Skeletal muscle cell (primary cell): ENCODE measurements around the gene PIP5K1A.
"Not testable (repeated sequence)": the region's sequence is repeated elsewhere in the genome, so short reads cannot be mapped to it uniquely, and the experiment has no call there.

Source experiments
- DNase-seq: peaks from one replicate; pipeline ENCODE4 v3.0.0-alpha.2; 2010; ENCODE audit warnings: low read depth
- H3K4me3 ChIP-seq: 2 replicates; pipeline ENCODE4 v1.5.1; 2011; ENCODE audit warnings: low read depth, mild to moderate bottlenecking, control low read depth, low read length, moderate library complexity

Gene PIP5K1A

GRCh38 chr1:151243683-151244216 lies 45.4 kb downstream of the PIP5K1A start:
- no peak for DNase-seq
- no peak overlapping the region for H3K4me3 ChIP-seq

GRCh38 chr1:151246786-151247185 lies 48.4 kb downstream of the PIP5K1A start:
- no peak for DNase-seq
- H3K4me3 ChIP-seq = no peak overlapping the region

GRCh38 chr1:151251656-151252470 lies 53.5 kb downstream of the PIP5K1A start:
- H3K4me3 ChIP-seq = no peak overlapping the region
- peak; percentile 54 for DNase-seq

- DNase-seq = peak; percentile 87
These were observed 56.2 kb downstream of the PIP5K1A start, which contains the start of gene PSMD4 for GRCh38 chr1:151254217-151255213. PSMD4 (plus strand) TSS chr1:151254734; CDS start chr1:151254783, 49 bp downstream.

GRCh38 chr1:151255381-151255780 lies 57.0 kb downstream of the PIP5K1A start:
- DNase-seq = no peak
- H3K4me3 ChIP-seq = peak overlapping the region; percentile 85

More at GRCh38 chr1:151254217-151255213, 56.2 kb downstream of the PIP5K1A start, which contains the start of gene PSMD4:
- peak within 1 kb of the TSS; percentile 85 for H3K4me3 ChIP-seq

- no peak for DNase-seq
- H3K4me3 ChIP-seq = no peak overlapping the region
These were observed 61.0 kb downstream of the PIP5K1A start for GRCh38 chr1:151259351-151259750.

- DNase-seq = no peak
- H3K4me3 ChIP-seq = no peak overlapping the region
These were observed 67.3 kb downstream of the PIP5K1A start for GRCh38 chr1:151265446-151266236.

- no peak overlapping the region for H3K4me3 ChIP-seq
- no peak for DNase-seq
These were observed 68.0 kb downstream of the PIP5K1A start for GRCh38 chr1:151266315-151266714.

GRCh38 chr1:151266821-151267220 lies 68.5 kb downstream of the PIP5K1A start:
- no peak for DNase-seq

GRCh38 chr1:151267760-151268159 lies 69.4 kb downstream of the PIP5K1A start:
- no peak for DNase-seq
- no peak overlapping the region for H3K4me3 ChIP-seq

More at GRCh38 chr1:151266821-151267220, 68.5 kb downstream of the PIP5K1A start:
- H3K4me3 ChIP-seq = no peak overlapping the region

- DNase-seq = no peak
- no peak overlapping the region for H3K4me3 ChIP-seq
These were observed 75.6 kb downstream of the PIP5K1A start for GRCh38 chr1:151273924-151274466.

GRCh38 chr1:151275341-151275740 lies 77.0 kb downstream of the PIP5K1A start:
- DNase-seq, H3K4me3 ChIP-seq: not testable (repeated sequence)

GRCh38 chr1:151277249-151277648 lies 78.9 kb downstream of the PIP5K1A start:
- DNase-seq = no peak
- H3K4me3 ChIP-seq = no peak overlapping the region

GRCh38 chr1:151281225-151281968 lies 83.0 kb downstream of the PIP5K1A start:
- H3K4me3 ChIP-seq = peak overlapping the region; percentile 92
- peak; percentile 91 for DNase-seq

GRCh38 chr1:151281969-151282882 lies 83.9 kb downstream of the PIP5K1A start, which contains the start of gene ZNF687:
ZNF687 (plus strand) TSS chr1:151282299; CDS start chr1:151286292, 3,993 bp downstream.
- peak within 1 kb of the TSS; percentile 92 for H3K4me3 ChIP-seq
- DNase-seq = peak; percentile 100

- H3K4me3 ChIP-seq = peak overlapping the region; percentile 92
- DNase-seq = no peak
These were observed 84.8 kb downstream of the PIP5K1A start for GRCh38 chr1:151282883-151283725.
